Lung (tissue), 12 donors: Measurements from ENCODE around the gene CBFA2T2. TPM values are rescaled to one million over a fixed set of nuclear protein-coding genes. Genes with fewer than 3 reads are reported as not detected.

Experiments
- ATAC-seq: fragments of 200-7000 bp; cut with Tn5 transposase; one replicate; pipeline ENCODE4 v1.9.1; 2020; ENCODE audit warnings: moderate number of reproducible peaks; ENCODE audit not compliant: insufficient read depth, low FRiP score
- DNase-seq, 3 donors: peaks; one replicate each; pipeline ENCODE4 v3.0.0-alpha.2; 2013 to 2017
- H3K27ac ChIP-seq, 2 donors: one replicate each; pipeline ENCODE4 v1.5.1; 2013; ENCODE audit warnings: mild to moderate bottlenecking in 2 of 2, moderate library complexity in 2 of 2, control low read depth in 1 of 2, inconsistent platforms in 1 of 2, low read depth in 1 of 2, low read length in 1 of 2
- H3K27me3 ChIP-seq, 3 donors: one replicate each; pipeline ENCODE4 v1.5.1; 2013; ENCODE audit warnings: low read length in 2 of 3; ENCODE audit not compliant: control insufficient read depth in 3 of 3, insufficient read depth in 3 of 3
- H3K36me3 ChIP-seq, 4 donors: one replicate each; pipeline ENCODE4 v1.5.1; 2013; ENCODE audit warnings: low read length in 4 of 4, mild to moderate bottlenecking in 1 of 4, moderate library complexity in 1 of 4; ENCODE audit not compliant: control insufficient read depth in 4 of 4, insufficient read depth in 4 of 4
- H3K4me1 ChIP-seq, 5 donors: one replicate each; pipeline ENCODE4 v1.5.1; 2013; ENCODE audit warnings: low read length in 5 of 5, mild to moderate bottlenecking in 2 of 5, moderate library complexity in 1 of 5; ENCODE audit not compliant: control insufficient read depth in 5 of 5, insufficient read depth in 5 of 5
- H3K4me3 ChIP-seq: one replicate; pipeline ENCODE4 v1.5.1; 2013; ENCODE audit warnings: mild to moderate bottlenecking, control low read depth, moderate library complexity
- H3K9ac ChIP-seq, 2 donors: one replicate each; pipeline ENCODE4 v1.5.1; 2013; ENCODE audit warnings: low read length in 2 of 2, control low read depth in 1 of 2; ENCODE audit not compliant: insufficient read depth in 1 of 2
- H3K9me3 ChIP-seq, 4 donors: one replicate each; pipeline ENCODE4 v1.5.1; 2013; ENCODE audit warnings: low read length in 3 of 4, mild to moderate bottlenecking in 1 of 4, moderate library complexity in 1 of 4; ENCODE audit not compliant: control insufficient read depth in 4 of 4, insufficient read depth in 3 of 4
- WGBS, 2 donors: extraction: QIAGEN DNeasy Blood & Tissue Kit; methylation state at CpG; one replicate each; pipeline ENCODE4 v1.1.7; 2013; 5-methylcytosine and 5-hydroxymethylcytosine counted together
- polyA plus RNA-seq, 2 donors: library from polyadenylated mRNA; stranded (reverse); fragments of 200-250 nt; gene quantifications; one replicate each; pipeline ENCODE4 v1.2.1, GENCODE V29; 2013
- total RNA-seq, 2 donors: library from RNA; depleted of rRNA in 1 of 2; stranded (reverse); fragments of >200 nt in 1 of 2; gene quantifications; one replicate each; pipeline ENCODE4 v1.2.1, GENCODE V29; 2014 to 2021
- TF ChIP-seq, protein P1 (sequence below): IDR thresholded peaks from 2 replicates; pipeline ENCODE4 v1.5.1; 2012; ENCODE audit warnings: mild to moderate bottlenecking; ENCODE audit errors: control extremely low read depth, extremely low read depth
- donor health status: control.
- donor health status: control.
- donor health status: Bipolar disorder and iron deficiency.
- donor health status: healthy.
- donor health status: DM: yes; HTN: yes; CAD: no.

The CBFA2T2 gene
- total and polyA plus RNA-seq, 4 donors = 5.1 to 19.1 (median 8.2) TPM

GRCh38 chr20:33578510-33578909, 88.6 kb downstream of the CBFA2T2 start:
- 81 to 96% methylated on average over 1 of the region's 1 CpG for WGBS, 2 donors
- Histone ChIP-seq H3K27ac (no peak overlapping the region), H3K27me3 (no peaks in the 10 kb centered on the region), H3K36me3 (peaks cover 0 to 2% (median 0%) of the 10 kb centered on the region in 4 donors), H3K4me1 (peaks cover 4 to 52% (median 9%) of the 10 kb centered on the region in 5 donors), H3K9ac (no peak overlapping the region), H3K4me3 (no peak overlapping the region), H3K9me3 (no peaks in the 10 kb centered on the region)
- no peak for ATAC-seq
- TF ChIP-seq, protein P1, sequence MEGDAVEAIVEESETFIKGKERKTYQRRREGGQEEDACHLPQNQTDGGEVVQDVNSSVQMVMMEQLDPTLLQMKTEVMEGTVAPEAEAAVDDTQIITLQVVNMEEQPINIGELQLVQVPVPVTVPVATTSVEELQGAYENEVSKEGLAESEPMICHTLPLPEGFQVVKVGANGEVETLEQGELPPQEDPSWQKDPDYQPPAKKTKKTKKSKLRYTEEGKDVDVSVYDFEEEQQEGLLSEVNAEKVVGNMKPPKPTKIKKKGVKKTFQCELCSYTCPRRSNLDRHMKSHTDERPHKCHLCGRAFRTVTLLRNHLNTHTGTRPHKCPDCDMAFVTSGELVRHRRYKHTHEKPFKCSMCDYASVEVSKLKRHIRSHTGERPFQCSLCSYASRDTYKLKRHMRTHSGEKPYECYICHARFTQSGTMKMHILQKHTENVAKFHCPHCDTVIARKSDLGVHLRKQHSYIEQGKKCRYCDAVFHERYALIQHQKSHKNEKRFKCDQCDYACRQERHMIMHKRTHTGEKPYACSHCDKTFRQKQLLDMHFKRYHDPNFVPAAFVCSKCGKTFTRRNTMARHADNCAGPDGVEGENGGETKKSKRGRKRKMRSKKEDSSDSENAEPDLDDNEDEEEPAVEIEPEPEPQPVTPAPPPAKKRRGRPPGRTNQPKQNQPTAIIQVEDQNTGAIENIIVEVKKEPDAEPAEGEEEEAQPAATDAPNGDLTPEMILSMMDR = no peak
- DNase-seq = no peak

DNA sequence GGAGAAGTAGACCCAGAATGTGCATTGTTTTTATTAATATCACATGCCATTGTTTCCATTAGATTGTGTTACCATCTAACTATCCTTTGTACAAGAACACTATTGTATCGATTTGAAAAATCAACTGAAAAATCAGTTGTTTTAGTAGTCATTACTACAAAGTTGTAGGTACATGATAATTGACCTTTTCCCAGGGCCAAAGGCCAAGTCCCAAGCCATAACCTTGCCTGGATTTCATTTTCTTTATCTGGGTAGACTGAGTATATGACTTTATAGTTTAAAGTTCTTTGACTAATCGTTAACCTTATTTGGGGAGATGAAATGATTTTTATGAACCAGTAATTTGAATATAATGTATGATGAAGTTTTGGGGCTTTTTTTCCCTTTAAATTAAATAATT, 93.2 kb downstream of the CBFA2T2 start:
- H3K27ac ChIP-seq = no peak overlapping the region
- H3K27me3 ChIP-seq = no peaks in the 10 kb centered on the region
- WGBS, 2 donors = 98 to 99% methylated on average over 2 of the region's 2 CpGs
- no peak overlapping the region for H3K9ac ChIP-seq
- DNase-seq (no peak), ATAC-seq (no peak)
- TF ChIP-seq, protein P1 = no peak
- no peaks in the 10 kb centered on the region for H3K9me3 ChIP-seq
- no peaks in the 10 kb centered on the region for H3K36me3 ChIP-seq
- no peak overlapping the region for H3K4me3 ChIP-seq
- H3K4me1 ChIP-seq = peaks cover 0 to 15% (median 8%) of the 10 kb centered on the region in 5 donors

- 77 to 91% methylated on average over 3 of the region's 3 CpGs for WGBS, 2 donors
Observed at GRCh38 chr20:33584976-33585375, 95.1 kb downstream of the CBFA2T2 start.

More at GRCh38 chr20:33584976-33585375, 95.1 kb downstream of the CBFA2T2 start:
- H3K4me1 ChIP-seq = peaks cover 0 to 9% (median 2%) of the 10 kb centered on the region in 5 donors
- no peaks in the 10 kb centered on the region for H3K9me3 ChIP-seq
- no peaks in the 10 kb centered on the region for H3K36me3 ChIP-seq
- H3K27ac ChIP-seq = no peak overlapping the region
- ATAC-seq = no peak
- DNase-seq = no peak
- no peak overlapping the region for H3K9ac ChIP-seq
- TF ChIP-seq, protein P1 = no peak
- H3K27me3 ChIP-seq = no peaks in the 10 kb centered on the region
- H3K4me3 ChIP-seq = no peak overlapping the region
